Calu3 (cell line): ENCODE results near the gene BRD7. TPM values are rescaled to one million over a fixed set of nuclear protein-coding genes. Genes with fewer than 3 reads are reported as not detected.

Source experiments
- BruUV-seq: library from RNA; stranded (reverse); fragments of 400-500 nt; replicated peaks from 2 replicates; lab custom pipeline; 2021; lab: Mats Ljungman, UMichigan
- CTCF ChIA-PET: fragments of 300-600 bp; sonication (Branson Sonifier 250); formaldehyde crosslinking; loops from one replicate; lab custom pipeline; 2022; ENCODE audit warnings: antibody characterized with exemption; lab: Charles Lee
- DNase-seq: peaks from one replicate; pipeline ENCODE4 v3.0.0; 2022
- H3K27ac Mint-ChIP-seq: one replicate; pipeline ENCODE4 v1.8.0; 2022; ENCODE audit warnings: mixed read lengths; ENCODE audit not compliant: unreplicated experiment
- H3K27me3 Mint-ChIP-seq: one replicate; pipeline ENCODE4 v1.8.0; 2022; ENCODE audit warnings: mixed read lengths; ENCODE audit not compliant: unreplicated experiment
- H3K36me3 Mint-ChIP-seq: one replicate; pipeline ENCODE4 v1.8.0; 2022; ENCODE audit warnings: mild to moderate bottlenecking, moderate library complexity, mixed read lengths; ENCODE audit not compliant: insufficient read depth, unreplicated experiment
- H3K4me1 Mint-ChIP-seq: one replicate; pipeline ENCODE4 v1.8.0; 2022; ENCODE audit warnings: mild to moderate bottlenecking, low read depth, mixed read lengths; ENCODE audit not compliant: unreplicated experiment
- H3K4me3 Mint-ChIP-seq: one replicate; pipeline ENCODE4 v1.8.0; 2022; ENCODE audit warnings: mild to moderate bottlenecking, low read depth, moderate library complexity, mixed read lengths; ENCODE audit not compliant: unreplicated experiment
- H3K9me3 Mint-ChIP-seq: one replicate; pipeline ENCODE4 v1.8.0; 2022; ENCODE audit warnings: low read depth, mixed read lengths; ENCODE audit not compliant: unreplicated experiment
- intact Hi-C: fragments of 100-400 bp; cut with micrococcal nuclease; formaldehyde crosslinking; loops from one replicate; pipeline ENCODE4 v1.10.0; 2022; ENCODE audit not compliant: unreplicated experiment
- total RNA-seq: library from RNA; stranded (reverse); gene quantifications from 2 replicates; pipeline ENCODE4 v1.2.3, GENCODE V29; 2022
- TF ChIP-seq, protein P1 (sequence below): fragments of 200-600 bp; IDR thresholded peaks from one replicate; pipeline ENCODE4 v1.8.0; 2022; ENCODE audit warnings: antibody characterized with exemption; ENCODE audit not compliant: unreplicated experiment

Gene BRD7
- total RNA-seq, 1 experiment from 2014 or later = 98.7 TPM

- Mint-ChIP-seq H3K4me3 (no peak overlapping the region), H3K36me3 (no peaks in the 10 kb centered on the region), H3K4me1 (peaks cover 19% of the 10 kb centered on the region), H3K27me3 (peaks cover 26% of the 10 kb centered on the region), H3K27ac (no peak overlapping the region), H3K9me3 (no peaks in the 10 kb centered on the region)
- TF ChIP-seq, protein P1, sequence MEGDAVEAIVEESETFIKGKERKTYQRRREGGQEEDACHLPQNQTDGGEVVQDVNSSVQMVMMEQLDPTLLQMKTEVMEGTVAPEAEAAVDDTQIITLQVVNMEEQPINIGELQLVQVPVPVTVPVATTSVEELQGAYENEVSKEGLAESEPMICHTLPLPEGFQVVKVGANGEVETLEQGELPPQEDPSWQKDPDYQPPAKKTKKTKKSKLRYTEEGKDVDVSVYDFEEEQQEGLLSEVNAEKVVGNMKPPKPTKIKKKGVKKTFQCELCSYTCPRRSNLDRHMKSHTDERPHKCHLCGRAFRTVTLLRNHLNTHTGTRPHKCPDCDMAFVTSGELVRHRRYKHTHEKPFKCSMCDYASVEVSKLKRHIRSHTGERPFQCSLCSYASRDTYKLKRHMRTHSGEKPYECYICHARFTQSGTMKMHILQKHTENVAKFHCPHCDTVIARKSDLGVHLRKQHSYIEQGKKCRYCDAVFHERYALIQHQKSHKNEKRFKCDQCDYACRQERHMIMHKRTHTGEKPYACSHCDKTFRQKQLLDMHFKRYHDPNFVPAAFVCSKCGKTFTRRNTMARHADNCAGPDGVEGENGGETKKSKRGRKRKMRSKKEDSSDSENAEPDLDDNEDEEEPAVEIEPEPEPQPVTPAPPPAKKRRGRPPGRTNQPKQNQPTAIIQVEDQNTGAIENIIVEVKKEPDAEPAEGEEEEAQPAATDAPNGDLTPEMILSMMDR = no peak
- no TSS peak for BruUV-seq
- DNase-seq = no peak
- CTCF ChIA-PET = interaction anchor here (0.6 kb wide), 1 partner anchor 161 kb away, joined by 7 read pairs; no protein-coding TSS in a partner anchor
- intact Hi-C loops = no loop called here
These were observed 25.3 kb upstream of the BRD7 start for GRCh38 chr16:50393858-50394802.

GRCh38 chr16:50393416-50393815 is 24.6 kb upstream of the BRD7 start:
- no TSS peak for BruUV-seq

DNA sequence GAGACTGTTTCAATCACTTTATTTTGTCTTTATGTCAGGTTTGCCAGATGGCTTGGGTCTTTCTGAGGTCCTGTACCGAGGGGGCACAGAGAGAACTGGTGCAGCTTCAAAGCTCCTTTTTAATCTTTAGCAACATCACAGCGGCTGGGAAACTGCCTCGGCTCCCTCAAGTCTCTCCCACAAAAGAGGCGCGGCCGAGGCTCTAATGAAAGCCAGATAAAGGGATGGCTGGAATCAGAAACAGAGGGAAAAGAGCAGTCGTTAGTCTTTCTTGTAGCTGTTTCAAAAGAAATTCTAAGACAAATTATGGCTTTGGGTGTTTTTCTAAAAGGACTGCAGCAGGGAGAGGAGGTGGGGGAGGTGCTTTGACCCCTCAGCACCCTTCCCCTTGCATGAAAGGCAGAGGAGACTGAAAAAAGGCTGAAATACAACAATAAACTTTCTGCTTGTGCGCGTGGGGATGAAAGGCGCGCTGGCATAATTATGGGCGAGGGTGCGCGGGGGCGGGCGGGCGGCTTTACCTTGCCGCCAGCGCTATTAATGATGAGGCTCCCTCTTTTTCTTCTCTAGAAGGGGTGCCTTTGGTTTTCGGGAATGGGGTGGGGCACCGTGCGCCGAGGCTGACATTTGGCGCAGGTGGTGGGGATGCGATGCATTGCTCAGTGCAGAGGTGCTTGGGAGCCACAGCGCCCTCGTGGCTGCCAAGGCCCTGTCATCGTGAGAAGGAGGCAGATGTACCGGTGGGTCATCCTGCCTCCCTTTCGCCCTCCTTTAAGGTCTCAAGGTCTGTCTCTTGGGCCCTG is 22.3 kb upstream of the BRD7 start:
- H3K4me3 Mint-ChIP-seq = no peak overlapping the region
- no peaks in the 10 kb centered on the region for H3K9me3 Mint-ChIP-seq
- H3K36me3 Mint-ChIP-seq = no peaks in the 10 kb centered on the region
- CTCF ChIA-PET = no interaction called here
- TF ChIP-seq, protein P1 = no peak
- peaks cover 6% of the 10 kb centered on the region for H3K4me1 Mint-ChIP-seq
- no peak overlapping the region for H3K27ac Mint-ChIP-seq
- BruUV-seq = no TSS peak
- H3K27me3 Mint-ChIP-seq = peaks cover 55% of the 10 kb centered on the region
- intact Hi-C loops = no loop called here
- no peak for DNase-seq

More at GRCh38 chr16:50393416-50393815, 24.6 kb upstream of the BRD7 start:
- no peaks in the 10 kb centered on the region for H3K36me3 Mint-ChIP-seq
- H3K4me3 Mint-ChIP-seq = no peak overlapping the region
- H3K4me1 Mint-ChIP-seq = peaks cover 19% of the 10 kb centered on the region
- no peak overlapping the region for H3K27ac Mint-ChIP-seq
- no peak for DNase-seq
- intact Hi-C loops = no loop called here
- H3K9me3 Mint-ChIP-seq = no peaks in the 10 kb centered on the region
- CTCF ChIA-PET = no interaction called here
- TF ChIP-seq, protein P1 = no peak
- peaks cover 32% of the 10 kb centered on the region for H3K27me3 Mint-ChIP-seq

DNA sequence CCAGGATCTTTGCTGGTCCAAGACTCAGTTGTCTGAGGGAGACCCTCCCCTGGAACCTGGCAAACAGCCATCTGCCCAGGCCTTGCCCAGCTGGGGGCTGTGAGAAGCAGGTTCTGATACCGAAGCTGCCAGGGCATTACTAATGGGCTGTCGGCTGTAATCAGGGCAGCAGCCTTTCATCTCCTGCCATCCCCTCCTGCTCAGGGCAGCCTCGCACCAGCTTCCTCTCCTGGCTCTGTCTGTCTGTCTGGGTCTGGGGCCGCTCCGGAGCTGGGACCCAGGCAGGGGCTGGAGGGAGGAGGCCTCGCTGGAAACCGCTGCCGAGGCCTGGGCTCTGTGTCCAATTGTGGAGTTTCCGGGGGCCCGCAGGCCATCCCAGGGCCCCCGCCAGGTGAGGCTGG is 21.6 kb upstream of the BRD7 start:
- H3K36me3 Mint-ChIP-seq = no peaks in the 10 kb centered on the region
- no peaks in the 10 kb centered on the region for H3K9me3 Mint-ChIP-seq
- intact Hi-C loops = no loop called here
- H3K4me3 Mint-ChIP-seq = no peak overlapping the region
- CTCF ChIA-PET = no interaction called here
- H3K27me3 Mint-ChIP-seq = peaks cover 63% of the 10 kb centered on the region
- no peak overlapping the region for H3K27ac Mint-ChIP-seq
- no peaks in the 10 kb centered on the region for H3K4me1 Mint-ChIP-seq
- no peak for DNase-seq
- TF ChIP-seq, protein P1 = no peak
- no TSS peak for BruUV-seq
